Activated CD4-positive, alpha-beta T cell treated with anti-CD3 and anti-CD28 coated beads for 48 hours (primary cell): ENCODE results near the gene HAPLN1.

Experiments
- DNase-seq: peaks from one replicate; pipeline ENCODE4 v3.0.0-alpha.2; 2020

The HAPLN1 gene

DNA sequence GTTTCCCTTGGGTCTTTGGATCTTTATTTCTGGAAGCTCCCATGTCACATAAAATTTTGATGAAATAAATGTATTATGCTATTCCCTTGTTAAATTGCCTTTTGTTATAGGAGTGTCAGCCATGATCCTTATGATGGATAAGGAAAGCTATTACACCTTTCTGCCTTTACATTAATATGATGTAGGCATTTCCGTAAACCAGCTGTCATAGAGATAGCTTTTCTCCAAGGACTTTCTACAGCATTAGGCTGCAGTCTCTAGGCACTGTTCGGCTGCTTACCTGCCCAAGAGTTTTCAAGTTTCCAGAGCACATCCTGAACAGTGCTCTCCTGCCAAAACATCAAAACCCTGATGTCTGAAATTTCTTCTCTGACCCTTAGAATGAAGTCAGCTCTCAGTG, 87.4 kb downstream of the HAPLN1 start:
- no peak for DNase-seq

- no peak for DNase-seq
Observed at GRCh38 chr5:83632874-83633273, 87.8 kb downstream of the HAPLN1 start.

- no peak for DNase-seq
Observed at GRCh38 chr5:83628360-83628759, 92.3 kb downstream of the HAPLN1 start.

- no peak for DNase-seq
Observed at GRCh38 chr5:83614841-83615240, 105.8 kb downstream of the HAPLN1 start.

DNA sequence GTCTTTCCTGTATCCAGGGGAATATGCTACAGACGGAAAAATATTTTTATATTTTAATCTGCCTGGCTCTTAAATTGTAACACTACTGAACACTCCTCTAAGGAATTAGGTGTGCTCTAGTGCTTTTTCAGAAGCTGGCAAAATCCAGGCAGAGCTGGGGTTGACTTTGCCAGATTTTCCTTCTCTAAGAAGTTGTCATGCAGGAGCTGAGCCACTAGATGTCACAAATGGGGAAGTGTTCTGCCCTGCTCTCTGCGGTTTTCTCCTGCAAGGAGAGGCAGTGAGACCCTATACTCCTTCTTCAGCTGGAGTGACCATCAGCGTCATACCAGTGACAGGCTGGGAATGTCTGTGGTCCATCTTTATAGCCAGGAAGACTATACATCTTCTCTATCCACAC, 112.5 kb downstream of the HAPLN1 start:
- no peak for DNase-seq

GRCh38 chr5:83595217-83595616, 125.4 kb downstream of the HAPLN1 start:
- DNase-seq, result no peak

GRCh38 chr5:83590966-83591365, 129.7 kb downstream of the HAPLN1 start:
- no peak for DNase-seq

GRCh38 chr5:83589786-83590185, 130.9 kb downstream of the HAPLN1 start:
- DNase-seq, result no peak
